K562 (cell line): Measurements from ENCODE around the gene PNPLA7. TPM values are rescaled to one million over a fixed set of nuclear protein-coding genes. Genes with fewer than 3 reads are reported as not detected.

ENCODE experiments used
- ARID1B ChIP-seq: fragments of 450-650 bp; IDR thresholded peaks from 2 replicates; pipeline ENCODE4 v1.6.1; 2016; ENCODE audit warnings: antibody characterized with exemption, mild to moderate bottlenecking, inconsistent platforms
- ATF3 ChIP-seq, 2 experiments: fragments of 450-650 bp in 1 of 2; sonication (generic) in 1 of 2; formaldehyde crosslinking in 1 of 2; IDR thresholded peaks in 1 of 2; conservative IDR thresholded peaks in 1 of 2; 2 replicates each; pipeline versions ENCODE4 v1.6.1 to v1.8.1; 2016 to 2023; ENCODE audit warnings: mild to moderate bottlenecking in 2 of 2, moderate library complexity in 2 of 2, inconsistent platforms in 1 of 2, missing genetic modification reagents in 1 of 2
- BCL6 ChIP-seq: fragments of 250-450 bp; sonication (Bioruptor Pico); IDR thresholded peaks from 2 replicates; pipeline ENCODE4 v1.4.0; 2020
- BHLHE40 ChIP-seq: IDR thresholded peaks from 2 replicates; pipeline ENCODE4 v1.6.1; 2011; ENCODE audit warnings: low read length, improper control_type of control experiment
- CHCHD3 ChIP-seq: fragments of 250-450 bp; sonication (Bioruptor Pico); IDR thresholded peaks from 2 replicates; pipeline ENCODE4 v2.1.2; 2022; ENCODE audit warnings: mild to moderate bottlenecking
- EGR1 ChIP-seq: fragments of 450-650 bp; conservative IDR thresholded peaks from 2 replicates; pipeline ENCODE4 v1.6.1; 2017; ENCODE audit warnings: mild to moderate bottlenecking
- ERF ChIP-seq: fragments of 450-650 bp; formaldehyde crosslinking; IDR thresholded peaks from 2 replicates; pipeline ENCODE4 v1.4.0; 2020; ENCODE audit warnings: mild to moderate bottlenecking, mixed read lengths
- JUN ChIP-seq, 2 experiments: sonication (generic) in 1 of 2; formaldehyde crosslinking in 1 of 2; IDR thresholded peaks; 2 replicates each; pipeline versions ENCODE4 v1.6.1 to v1.8.0; 2012 to 2022; ENCODE audit warnings: borderline replicate concordance in 2 of 2, mild to moderate bottlenecking in 2 of 2, improper control_type of control experiment in 1 of 2, low read depth in 1 of 2, low read length in 1 of 2, missing genetic modification reagents in 1 of 2
- MNT ChIP-seq, 2 experiments: fragments of 450-650 bp; conservative IDR thresholded peaks; 2 replicates each; pipeline ENCODE4 v1.6.1; 2017; ENCODE audit warnings: mild to moderate bottlenecking in 2 of 2, moderate library complexity in 2 of 2
- RBBP5 ChIP-seq: fragments of 200-600 bp; sonication (generic); IDR thresholded peaks from 2 replicates; pipeline ENCODE4 v1.6.1; 2012; ENCODE audit warnings: borderline replicate concordance, mild to moderate bottlenecking, low read length, control low read depth, inconsistent platforms; ENCODE audit not compliant: insufficient read depth, poor library complexity, severe bottlenecking
- SMARCE1 ChIP-seq: fragments of 450-650 bp; IDR thresholded peaks from 2 replicates; pipeline ENCODE4 v1.7.1; 2016; ENCODE audit warnings: mild to moderate bottlenecking
- TAF1 ChIP-seq: IDR thresholded peaks from 2 replicates; pipeline ENCODE4 v1.6.1; 2011; ENCODE audit warnings: mild to moderate bottlenecking, low read length, moderate library complexity; ENCODE audit not compliant: insufficient read depth, control insufficient read depth, severe bottlenecking; ENCODE audit errors: extremely low read depth
- TRIM28 ChIP-seq: fragments of 450-650 bp; IDR thresholded peaks from 2 replicates; pipeline ENCODE4 v1.6.1; 2017
- ZFP1 ChIP-seq: fragments of 450-650 bp; formaldehyde crosslinking; IDR thresholded peaks from 2 replicates; pipeline ENCODE4 v1.4.0; 2020; ENCODE audit warnings: mild to moderate bottlenecking, mixed read lengths
- ZNF12 ChIP-seq: sonication (generic); formaldehyde crosslinking; IDR thresholded peaks from 2 replicates; pipeline ENCODE4 v1.4.0; 2020; ENCODE audit warnings: mild to moderate bottlenecking, missing genetic modification reagents
- ZNF121 ChIP-seq: sonication (generic); formaldehyde crosslinking; conservative IDR thresholded peaks from 2 replicates; pipeline ENCODE4 v1.8.0; 2022; ENCODE audit warnings: missing genetic modification reagents
- ZNF584 ChIP-seq: fragments of 200-800 bp; sonication (Bioruptor generic); IDR thresholded peaks from 2 replicates; pipeline ENCODE4 v1.6.1; 2016; ENCODE audit warnings: low read depth, mild to moderate bottlenecking, missing genetic modification characterization, missing compliant biosample characterization
- polyA plus RNA-seq, 8 experiments: library from polyadenylated mRNA; depleted of rRNA in 4 of 8; stranded (reverse) in 5 of 8; unstranded in 3 of 8; fragments of >200 nt; fragmentation: Nextera tagmentation in 2 of 8; fragmentation: Illumina TruSeq in 1 of 8; extraction: Ambion mirVana in 2 of 8; extraction: Trizol in 1 of 8; gene quantifications; 2 replicates each; pipeline versions ENCODE4 v1.2.1 to v1.2.3, GENCODE V29; 2011 to 2014; ENCODE audit warnings: inconsistent platforms in 1 of 8, missing spikeins in 1 of 8
- total RNA-seq, 7 experiments: library from RNA; depleted of rRNA in 6 of 7; stranded (reverse); fragments of >200 nt in 6 of 7; fragmentation: Illumina TruSeq in 2 of 7; extraction: Trizol in 2 of 7; gene quantifications; 2 replicates each; pipeline versions ENCODE4 v1.2.1 to v1.2.3, GENCODE V29; 2011 to 2021; ENCODE audit warnings: low replicate concordance in 1 of 7
- TF ChIP-seq, protein P1 (sequence below), 2 experiments: fragments of 450-650 bp; IDR thresholded peaks; 2 replicates each; pipeline ENCODE4 v1.6.1; 2016
- TF ChIP-seq, protein P2 (sequence below): fragments of 250-450 bp; sonication (Bioruptor Pico); IDR thresholded peaks from 2 replicates; pipeline ENCODE4 v1.5.1; 2021; ENCODE audit warnings: mild to moderate bottlenecking
- TF ChIP-seq, protein P3 (sequence below): fragments of 250-450 bp; sonication (Bioruptor Pico); IDR thresholded peaks from 2 replicates; pipeline ENCODE4 v1.8.0; 2021; ENCODE audit warnings: mild to moderate bottlenecking, moderate library complexity

The PNPLA7 gene
- total and polyA plus RNA-seq, 9 of the 15 experiments (the other 6 are each of a cell fraction or from before 2014, with no cell fraction given) = 0.01 to 0.85 (median 0.19) TPM; not detected in 1

GRCh38 chr9:137411645-137412380 is 138.4 kb downstream of the PNPLA7 start (continued):
- TF ChIP-seq ATF3 (IDR thresholded peaks at IDR 0.05) (peak; percentile 69), ATF3 (CRISPR knock-in tag; conservative IDR thresholded peaks at IDR 0.05) (no peak), JUN (IDR thresholded peaks at IDR 0.05; ENCODE audit: borderline replicate concordance, low read depth, low read length) (0 out of 2 replicates have a peak, but pooled peaks have one; percentile 46), JUN (CRISPR knock-in tag; IDR thresholded peaks at IDR 0.05; ENCODE audit: borderline replicate concordance) (no peak), ZNF12 (CRISPR knock-in tag) (no peak), ZFP1 (CRISPR knock-in tag) (no peak), MNT (conservative IDR thresholded peaks at IDR 0.05) (peak in 1 of 2 experiments; percentile 46; a peak in 1 of 4 replicates), ARID1B (peak; percentile 61), BHLHE40 (peak; percentile 95), SMARCE1 (peak; percentile 60; the same call in 1 of the 2 replicates), ERF (CRISPR knock-in tag) (no peak), RBBP5 (peak; percentile 68), ZNF121 (CRISPR knock-in tag) (no peak), EGR1 (peak; percentile 63), TRIM28 (no peak), TAF1 (no peak), BCL6 (CRISPR knock-in tag) (no peak), CHCHD3 (CRISPR knock-in tag) (no peak), ZNF584 (CRISPR knock-in tag) (0 out of 2 replicates have a peak, but pooled peaks have one; percentile 36)
- TF ChIP-seq, protein P1, sequence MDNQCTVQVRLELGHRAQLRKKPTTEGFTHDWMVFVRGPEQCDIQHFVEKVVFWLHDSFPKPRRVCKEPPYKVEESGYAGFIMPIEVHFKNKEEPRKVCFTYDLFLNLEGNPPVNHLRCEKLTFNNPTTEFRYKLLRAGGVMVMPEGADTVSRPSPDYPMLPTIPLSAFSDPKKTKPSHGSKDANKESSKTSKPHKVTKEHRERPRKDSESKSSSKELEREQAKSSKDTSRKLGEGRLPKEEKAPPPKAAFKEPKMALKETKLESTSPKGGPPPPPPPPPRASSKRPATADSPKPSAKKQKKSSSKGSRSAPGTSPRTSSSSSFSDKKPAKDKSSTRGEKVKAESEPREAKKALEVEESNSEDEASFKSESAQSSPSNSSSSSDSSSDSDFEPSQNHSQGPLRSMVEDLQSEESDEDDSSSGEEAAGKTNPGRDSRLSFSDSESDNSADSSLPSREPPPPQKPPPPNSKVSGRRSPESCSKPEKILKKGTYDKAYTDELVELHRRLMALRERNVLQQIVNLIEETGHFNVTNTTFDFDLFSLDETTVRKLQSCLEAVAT (IDR thresholded peaks at IDR 0.05) = peak in 1 of 2 experiments; percentile 91; a peak in 2 of 4 replicates
- TF ChIP-seq, protein P2, sequence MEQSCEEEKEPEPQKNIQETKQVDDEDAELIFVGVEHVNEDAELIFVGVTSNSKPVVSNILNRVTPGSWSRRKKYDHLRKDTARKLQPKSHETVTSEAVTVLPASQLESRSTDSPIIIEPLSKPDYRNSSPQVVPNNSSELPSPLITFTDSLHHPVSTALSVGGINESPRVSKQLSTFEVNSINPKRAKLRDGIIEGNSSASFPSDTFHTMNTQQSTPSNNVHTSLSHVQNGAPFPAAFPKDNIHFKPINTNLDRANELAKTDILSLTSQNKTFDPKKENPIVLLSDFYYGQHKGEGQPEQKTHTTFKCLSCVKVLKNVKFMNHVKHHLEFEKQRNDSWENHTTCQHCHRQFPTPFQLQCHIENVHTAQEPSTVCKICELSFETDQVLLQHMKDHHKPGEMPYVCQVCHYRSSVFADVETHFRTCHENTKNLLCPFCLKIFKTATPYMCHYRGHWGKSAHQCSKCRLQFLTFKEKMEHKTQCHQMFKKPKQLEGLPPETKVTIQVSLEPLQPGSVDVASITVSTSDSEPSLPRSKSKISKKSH (CRISPR knock-in tag) = no peak
- TF ChIP-seq, protein P3, sequence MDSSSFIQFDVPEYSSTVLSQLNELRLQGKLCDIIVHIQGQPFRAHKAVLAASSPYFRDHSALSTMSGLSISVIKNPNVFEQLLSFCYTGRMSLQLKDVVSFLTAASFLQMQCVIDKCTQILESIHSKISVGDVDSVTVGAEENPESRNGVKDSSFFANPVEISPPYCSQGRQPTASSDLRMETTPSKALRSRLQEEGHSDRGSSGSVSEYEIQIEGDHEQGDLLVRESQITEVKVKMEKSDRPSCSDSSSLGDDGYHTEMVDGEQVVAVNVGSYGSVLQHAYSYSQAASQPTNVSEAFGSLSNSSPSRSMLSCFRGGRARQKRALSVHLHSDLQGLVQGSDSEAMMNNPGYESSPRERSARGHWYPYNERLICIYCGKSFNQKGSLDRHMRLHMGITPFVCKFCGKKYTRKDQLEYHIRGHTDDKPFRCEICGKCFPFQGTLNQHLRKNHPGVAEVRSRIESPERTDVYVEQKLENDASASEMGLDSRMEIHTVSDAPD (CRISPR knock-in tag) = peak; percentile 9; the same call in 1 of the 2 replicates
